AG09319 (cell line): ENCODE measurements around the gene KCNJ6.

Experiments used
- DNase-seq: peaks from one replicate; pipeline ENCODE4 v3.0.0-alpha.2; 2010; ENCODE audit warnings: low read depth; ENCODE audit errors: extremely low read depth
- CTCF ChIP-seq: IDR thresholded peaks from 2 replicates; pipeline ENCODE4 v1.5.1; 2011; ENCODE audit warnings: low read depth, mild to moderate bottlenecking, inconsistent platforms, low read length, moderate library complexity

KCNJ6 gene

GRCh38 chr21:37865156-37865555, 51.1 kb downstream of the KCNJ6 start:
- TF ChIP-seq CTCF = no peak
- DNase-seq = no peak

- no peak for DNase-seq
- no peak for TF ChIP-seq CTCF
Measured at GRCh38 chr21:37863842-37864241, 52.4 kb downstream of the KCNJ6 start.

GRCh38 chr21:37862536-37862935, 53.7 kb downstream of the KCNJ6 start:
- no peak for TF ChIP-seq CTCF
- no peak for DNase-seq

GRCh38 chr21:37861561-37861960, 54.7 kb downstream of the KCNJ6 start:
- no peak for TF ChIP-seq CTCF
- DNase-seq = no peak

- DNase-seq = no peak
- no peak for TF ChIP-seq CTCF
Measured at GRCh38 chr21:37860416-37860815, 55.8 kb downstream of the KCNJ6 start.

- peak; percentile 29 for DNase-seq
Measured at GRCh38 chr21:37855647-37856625, 60.3 kb downstream of the KCNJ6 start.

More at GRCh38 chr21:37855647-37856625, 60.3 kb downstream of the KCNJ6 start:
- no peak for TF ChIP-seq CTCF
